Measurements from ENCODE around the gene RBFOX1.

GRCh38 chr16:7532534-7532933 lies 199.9 kb downstream of the RBFOX1 start:
- TF ChIP-seq CTCF (IDR thresholded peaks at IDR 0.05) (no peak), EP300 (IDR thresholded peaks at IDR 0.05) (no peak)

All from ovary (tissue), 3 donors.